ENCODE results near the gene DMD.

DMD gene

DNA sequence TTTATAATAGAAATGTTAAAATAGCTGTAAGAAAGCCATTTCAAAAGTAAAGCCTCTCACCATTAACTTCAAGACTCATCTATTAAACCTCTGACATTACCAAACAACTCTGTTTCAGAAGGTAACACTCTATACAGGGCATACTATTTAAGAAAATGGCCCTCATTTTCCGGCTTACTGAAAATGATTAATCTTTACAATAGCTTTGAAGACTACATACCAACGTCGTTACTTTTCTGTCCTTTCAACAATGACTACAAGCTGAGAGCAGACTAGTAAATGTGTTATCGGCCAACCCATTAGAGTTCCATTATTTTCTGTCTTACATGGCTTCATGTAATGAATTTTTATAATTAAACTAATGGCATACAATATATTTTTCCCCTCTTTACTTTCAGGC, 1545.9 kb downstream of the DMD start:
- Histone ChIP-seq H3K4me3 (ENCODE audit: low read length) (no peak overlapping the region), H3K36me3 (ENCODE audit: insufficient read depth, low read length) (no peaks in the 10 kb centered on the region), H3K27me3 (ENCODE audit: insufficient read depth, low read length) (no peaks in the 10 kb centered on the region), H3K4me1 (ENCODE audit: insufficient read depth, low read length) (peaks cover 5% of the 10 kb centered on the region), H2AFZ (ENCODE audit: low read depth, low read length) (no peak overlapping the region), H3K9me3 (ENCODE audit: low read length) (no peaks in the 10 kb centered on the region)

DNA sequence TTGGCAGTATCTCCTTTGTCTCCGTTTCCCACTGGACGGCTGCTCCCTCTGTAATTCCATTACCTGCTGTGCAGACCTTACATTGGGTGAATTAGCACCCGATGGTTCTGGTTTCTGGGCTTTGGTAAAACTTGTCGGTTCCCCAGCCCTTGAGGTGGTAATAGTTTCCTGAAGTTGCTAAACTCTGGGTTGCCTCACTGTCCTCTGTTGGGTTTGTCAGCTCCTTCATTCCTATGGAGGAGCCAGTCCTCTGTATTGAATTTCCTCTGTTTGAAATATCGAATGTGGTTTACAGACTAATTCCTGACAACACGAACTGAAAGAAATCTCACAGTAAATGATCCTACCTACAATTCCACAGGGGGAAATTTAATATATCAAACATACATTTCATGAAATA, 1548.2 kb downstream of the DMD start:
- no peaks in the 10 kb centered on the region for H3K36me3 ChIP-seq (ENCODE audit: insufficient read depth, low read length)
- no peaks in the 10 kb centered on the region for H3K9me3 ChIP-seq (ENCODE audit: low read length)
- peaks cover 7% of the 10 kb centered on the region for H3K4me1 ChIP-seq (ENCODE audit: insufficient read depth, low read length)
- no peaks in the 10 kb centered on the region for H3K27me3 ChIP-seq (ENCODE audit: insufficient read depth, low read length)
- no peak overlapping the region for H3K4me3 ChIP-seq (ENCODE audit: low read length)
- no peak overlapping the region for H2AFZ ChIP-seq (ENCODE audit: low read depth, low read length)

DNA sequence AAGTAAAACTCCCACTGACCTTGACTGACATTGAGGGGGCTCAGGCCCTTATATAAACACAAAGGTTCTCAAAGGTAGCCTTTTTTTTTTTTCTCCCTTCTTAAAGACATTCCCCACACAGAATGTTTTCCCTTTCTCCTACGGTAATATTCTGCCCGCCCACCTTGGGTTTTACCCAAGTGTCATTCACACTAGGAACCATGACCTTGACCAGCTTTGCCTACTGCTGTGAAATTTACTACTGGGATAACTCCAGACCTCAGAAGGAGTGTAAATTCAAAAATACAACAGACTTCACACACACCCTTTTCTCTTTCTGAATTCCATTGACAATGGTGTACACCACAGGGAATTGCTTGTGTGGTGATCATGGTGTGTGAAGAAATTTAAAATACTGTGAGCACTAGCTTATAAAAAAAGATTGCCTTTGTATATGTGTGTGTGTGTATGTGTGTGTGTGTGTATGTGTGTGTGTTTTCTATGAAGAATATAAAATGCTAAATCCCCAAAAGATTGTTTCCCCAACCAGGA, 1550.0 kb downstream of the DMD start:
- Histone ChIP-seq H3K36me3 (ENCODE audit: insufficient read depth, low read length) (no peaks in the 10 kb centered on the region), H3K9me3 (ENCODE audit: low read length) (no peaks in the 10 kb centered on the region), H3K4me3 (ENCODE audit: low read length) (no peak overlapping the region), H3K4me1 (ENCODE audit: insufficient read depth, low read length) (peaks cover 7% of the 10 kb centered on the region), H3K27me3 (ENCODE audit: insufficient read depth, low read length) (no peaks in the 10 kb centered on the region), H2AFZ (ENCODE audit: low read depth, low read length) (no peak overlapping the region)

DNA sequence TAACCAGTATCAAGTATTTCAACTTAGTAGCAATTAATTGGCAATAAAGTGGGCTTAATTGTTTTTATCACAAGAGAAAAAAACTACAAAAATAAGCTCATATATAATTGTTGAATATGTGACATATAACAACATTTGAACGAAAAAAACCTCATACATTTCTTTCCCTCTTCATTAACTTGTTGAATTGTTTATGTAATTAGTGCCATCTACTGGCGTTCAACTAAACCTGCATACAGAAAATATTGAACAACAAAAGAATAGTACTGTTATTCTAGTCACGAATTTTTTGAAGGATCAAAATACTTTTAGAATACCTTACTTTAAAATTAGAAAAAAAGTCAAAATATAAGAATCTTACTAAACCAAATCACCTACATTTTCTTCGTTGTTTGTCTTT, 1553.0 kb downstream of the DMD start:
- Histone ChIP-seq H3K9me3 (ENCODE audit: low read length) (no peaks in the 10 kb centered on the region), H3K27me3 (ENCODE audit: insufficient read depth, low read length) (no peaks in the 10 kb centered on the region), H2AFZ (ENCODE audit: low read depth, low read length) (no peak overlapping the region), H3K36me3 (ENCODE audit: insufficient read depth, low read length) (no peaks in the 10 kb centered on the region), H3K4me3 (ENCODE audit: low read length) (no peak overlapping the region), H3K4me1 (ENCODE audit: insufficient read depth, low read length) (peaks cover 7% of the 10 kb centered on the region)

DNA sequence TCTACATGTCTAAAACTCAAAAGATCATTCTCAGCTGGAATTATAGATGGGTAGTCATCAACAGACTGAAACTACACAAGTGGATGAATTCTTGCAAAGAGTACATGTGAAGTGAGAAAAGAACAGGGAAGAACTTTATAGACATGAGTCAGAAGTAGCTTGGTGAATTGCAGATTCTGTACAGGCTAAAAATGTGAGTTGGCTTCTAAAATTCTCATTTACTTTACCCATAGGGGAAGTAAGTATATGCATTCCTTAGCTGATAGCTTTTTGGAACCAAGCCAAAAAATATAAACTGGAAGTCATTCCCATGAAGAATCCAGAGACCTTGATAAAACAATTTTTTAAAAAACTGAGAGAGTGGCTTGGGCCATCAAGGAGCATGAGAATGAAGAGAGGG, 1555.3 kb downstream of the DMD start:
- Histone ChIP-seq H3K4me1 (ENCODE audit: insufficient read depth, low read length) (peaks cover 3% of the 10 kb centered on the region), H2AFZ (ENCODE audit: low read depth, low read length) (no peak overlapping the region), H3K9me3 (ENCODE audit: low read length) (no peaks in the 10 kb centered on the region), H3K27me3 (ENCODE audit: insufficient read depth, low read length) (no peaks in the 10 kb centered on the region), H3K36me3 (ENCODE audit: insufficient read depth, low read length) (no peaks in the 10 kb centered on the region), H3K4me3 (ENCODE audit: low read length) (no peak overlapping the region)

DNA sequence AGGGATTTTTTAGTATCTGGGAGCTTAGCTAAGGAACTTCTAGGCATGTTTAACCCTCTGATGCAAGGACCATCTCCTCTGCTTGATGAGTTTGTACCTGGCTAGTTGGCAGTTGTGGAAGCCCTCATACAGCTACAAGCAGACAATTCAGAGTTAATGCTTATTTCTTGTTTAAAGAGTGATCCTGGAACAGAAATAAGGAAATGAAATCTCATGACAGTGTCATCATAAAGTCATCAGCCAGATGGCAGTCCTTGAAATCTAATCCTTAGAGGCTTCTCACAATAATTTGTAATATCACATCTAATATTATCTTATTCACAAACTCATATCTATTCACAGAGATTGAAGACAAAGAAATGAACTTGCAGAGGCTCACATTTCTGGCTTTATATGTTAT, 1557.9 kb downstream of the DMD start:
- H3K4me3 ChIP-seq (ENCODE audit: low read length), result no peak overlapping the region
- H3K9me3 ChIP-seq (ENCODE audit: low read length), result no peaks in the 10 kb centered on the region
- H3K36me3 ChIP-seq (ENCODE audit: insufficient read depth, low read length), result no peaks in the 10 kb centered on the region
- no peaks in the 10 kb centered on the region for H3K27me3 ChIP-seq (ENCODE audit: insufficient read depth, low read length)
- no peak overlapping the region for H2AFZ ChIP-seq (ENCODE audit: low read depth, low read length)
- H3K4me1 ChIP-seq (ENCODE audit: insufficient read depth, low read length), result no peaks in the 10 kb centered on the region

DNA sequence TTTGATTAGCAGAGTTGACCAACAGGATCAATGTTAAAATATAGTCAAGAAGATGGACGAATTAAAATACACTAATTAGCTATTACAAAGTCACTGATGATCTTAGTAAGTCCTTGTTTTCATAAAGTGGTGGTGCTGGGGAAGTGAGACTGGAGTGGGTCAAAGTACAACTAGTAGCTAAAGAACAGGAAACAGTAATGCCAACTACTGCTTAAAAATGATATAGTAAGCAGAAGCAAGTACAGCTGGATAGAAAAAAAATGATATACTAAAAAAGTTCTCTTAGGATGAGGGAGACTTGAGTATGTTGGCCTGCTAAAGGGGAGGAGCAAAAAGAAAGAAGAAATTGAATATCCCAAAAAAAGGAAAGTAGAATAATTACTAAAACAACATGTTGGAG, 1558.7 kb downstream of the DMD start:
- Histone ChIP-seq H3K9me3 (ENCODE audit: low read length) (no peaks in the 10 kb centered on the region), H3K4me3 (ENCODE audit: low read length) (no peak overlapping the region), H2AFZ (ENCODE audit: low read depth, low read length) (no peak overlapping the region), H3K4me1 (ENCODE audit: insufficient read depth, low read length) (no peaks in the 10 kb centered on the region), H3K36me3 (ENCODE audit: insufficient read depth, low read length) (no peaks in the 10 kb centered on the region), H3K27me3 (ENCODE audit: insufficient read depth, low read length) (no peaks in the 10 kb centered on the region)

DNA sequence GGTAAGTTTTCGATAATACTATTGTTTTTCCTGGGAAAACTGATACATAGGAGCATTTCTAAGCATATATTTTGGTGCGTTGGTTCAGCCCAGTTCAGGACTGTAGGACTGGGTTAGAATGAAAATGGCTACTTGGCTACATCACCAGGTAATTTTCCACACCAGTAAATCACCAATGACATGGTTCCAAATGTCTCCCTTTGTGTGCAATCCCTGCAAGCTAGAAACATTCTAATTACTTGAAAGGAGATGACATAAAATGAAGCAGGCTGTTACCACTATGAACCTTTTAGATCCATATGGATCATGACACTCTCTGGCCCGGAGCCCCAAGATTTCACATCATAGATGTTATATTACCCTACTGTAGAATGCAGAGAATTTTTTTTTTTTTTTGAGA, 1562.1 kb downstream of the DMD start:
- Histone ChIP-seq H3K4me1 (ENCODE audit: insufficient read depth, low read length) (no peaks in the 10 kb centered on the region), H3K4me3 (ENCODE audit: low read length) (no peak overlapping the region), H2AFZ (ENCODE audit: low read depth, low read length) (no peak overlapping the region), H3K9me3 (ENCODE audit: low read length) (no peaks in the 10 kb centered on the region), H3K36me3 (ENCODE audit: insufficient read depth, low read length) (no peaks in the 10 kb centered on the region), H3K27me3 (ENCODE audit: insufficient read depth, low read length) (no peaks in the 10 kb centered on the region)

DNA sequence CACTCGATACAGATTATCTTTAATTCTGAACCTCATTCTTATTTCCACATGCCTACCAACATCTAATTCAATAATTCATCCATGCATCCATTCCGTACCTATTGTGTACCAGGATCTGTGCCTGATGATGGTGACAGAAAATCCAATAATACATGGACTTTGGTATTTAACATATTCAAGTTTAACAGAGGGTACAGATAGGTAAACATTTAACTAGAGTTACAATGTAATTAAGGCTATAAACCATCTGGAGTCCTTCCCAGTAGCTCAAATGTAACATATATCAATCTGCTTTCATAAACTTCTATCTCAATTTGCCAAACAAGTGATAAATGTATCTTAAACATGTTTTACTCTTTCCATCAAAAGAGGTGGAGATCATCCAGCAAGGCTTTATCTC, 1578.0 kb downstream of the DMD start:
- Histone ChIP-seq H3K4me3 (ENCODE audit: low read length) (no peak overlapping the region), H2AFZ (ENCODE audit: low read depth, low read length) (no peak overlapping the region), H3K27me3 (ENCODE audit: insufficient read depth, low read length) (no peaks in the 10 kb centered on the region), H3K9me3 (ENCODE audit: low read length) (no peaks in the 10 kb centered on the region), H3K36me3 (ENCODE audit: insufficient read depth, low read length) (no peaks in the 10 kb centered on the region), H3K4me1 (ENCODE audit: insufficient read depth, low read length) (no peaks in the 10 kb centered on the region)

DNA sequence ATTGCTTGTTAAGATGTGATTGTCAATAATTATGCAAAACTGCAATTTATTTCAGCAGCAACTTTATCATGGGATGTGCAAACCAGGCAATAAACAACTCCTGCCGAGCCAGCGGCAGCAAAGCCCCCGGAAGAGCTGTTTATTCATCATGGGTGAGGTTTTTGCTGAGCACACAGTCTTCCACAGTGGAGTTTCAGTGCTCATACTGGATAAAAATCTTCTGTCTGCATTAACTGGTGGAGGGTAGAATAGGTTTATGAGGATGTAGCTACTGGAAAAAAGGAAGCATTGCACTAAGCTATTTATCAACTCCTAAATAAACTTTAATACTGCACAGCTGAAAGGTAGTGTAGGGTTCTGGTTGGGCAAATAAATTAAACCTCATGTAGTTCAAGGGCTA, 1582.2 kb downstream of the DMD start:
- Histone ChIP-seq H3K9me3 (ENCODE audit: low read length) (no peaks in the 10 kb centered on the region), H3K27me3 (ENCODE audit: insufficient read depth, low read length) (no peaks in the 10 kb centered on the region), H3K4me1 (ENCODE audit: insufficient read depth, low read length) (peaks cover 3% of the 10 kb centered on the region), H3K36me3 (ENCODE audit: insufficient read depth, low read length) (no peaks in the 10 kb centered on the region), H2AFZ (ENCODE audit: low read depth, low read length) (no peak overlapping the region), H3K4me3 (ENCODE audit: low read length) (no peak overlapping the region)

DNA sequence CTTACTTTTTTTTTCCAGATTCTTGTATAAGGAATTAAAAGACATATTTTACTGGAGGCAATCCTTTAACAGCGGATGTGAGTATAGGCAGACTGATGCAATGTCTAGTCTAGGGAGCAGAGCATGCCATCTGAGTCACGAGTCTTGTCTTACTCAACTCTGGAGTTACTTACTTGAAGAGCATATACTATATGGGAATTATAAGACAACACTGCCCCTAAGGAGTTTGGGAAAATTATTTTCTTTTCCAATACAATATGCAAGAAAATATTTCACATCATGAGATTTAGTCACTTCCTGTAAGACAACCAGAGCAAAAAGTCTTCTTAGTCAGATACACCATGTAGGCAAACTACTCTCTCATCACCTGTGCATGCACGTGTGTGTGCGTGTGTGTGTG, 1602.2 kb downstream of the DMD start:
- H3K4me3 ChIP-seq (ENCODE audit: low read length), result no peak overlapping the region
- H3K27me3 ChIP-seq (ENCODE audit: insufficient read depth, low read length), result no peaks in the 10 kb centered on the region
- H3K4me1 ChIP-seq (ENCODE audit: insufficient read depth, low read length), result peaks cover 4% of the 10 kb centered on the region
- no peak overlapping the region for H2AFZ ChIP-seq (ENCODE audit: low read depth, low read length)
- H3K36me3 ChIP-seq (ENCODE audit: insufficient read depth, low read length), result no peaks in the 10 kb centered on the region
- no peaks in the 10 kb centered on the region for H3K9me3 ChIP-seq (ENCODE audit: low read length)

DNA sequence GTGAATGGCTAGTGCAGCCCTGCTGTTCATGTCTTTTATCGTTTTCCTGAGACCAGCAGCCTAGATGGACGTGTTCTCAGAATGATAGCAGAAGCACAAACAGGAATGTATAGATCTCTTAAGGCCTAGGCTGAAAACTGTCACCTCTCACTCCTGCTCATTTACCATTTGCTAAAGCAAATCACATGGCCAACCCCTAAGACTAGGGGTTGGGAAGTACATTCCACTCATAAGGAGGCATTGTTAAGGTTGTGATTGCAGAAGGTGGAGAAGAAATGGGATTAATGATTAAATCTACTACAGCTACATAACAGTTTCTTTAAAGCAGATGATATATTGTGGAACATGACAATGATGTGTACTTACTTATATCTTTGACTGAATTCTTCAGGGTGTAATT, 1602.7 kb downstream of the DMD start:
- Histone ChIP-seq H3K4me1 (ENCODE audit: insufficient read depth, low read length) (peaks cover 4% of the 10 kb centered on the region), H3K4me3 (ENCODE audit: low read length) (no peak overlapping the region), H3K9me3 (ENCODE audit: low read length) (no peaks in the 10 kb centered on the region), H3K27me3 (ENCODE audit: insufficient read depth, low read length) (no peaks in the 10 kb centered on the region), H3K36me3 (ENCODE audit: insufficient read depth, low read length) (no peaks in the 10 kb centered on the region), H2AFZ (ENCODE audit: low read depth, low read length) (no peak overlapping the region)

DNA sequence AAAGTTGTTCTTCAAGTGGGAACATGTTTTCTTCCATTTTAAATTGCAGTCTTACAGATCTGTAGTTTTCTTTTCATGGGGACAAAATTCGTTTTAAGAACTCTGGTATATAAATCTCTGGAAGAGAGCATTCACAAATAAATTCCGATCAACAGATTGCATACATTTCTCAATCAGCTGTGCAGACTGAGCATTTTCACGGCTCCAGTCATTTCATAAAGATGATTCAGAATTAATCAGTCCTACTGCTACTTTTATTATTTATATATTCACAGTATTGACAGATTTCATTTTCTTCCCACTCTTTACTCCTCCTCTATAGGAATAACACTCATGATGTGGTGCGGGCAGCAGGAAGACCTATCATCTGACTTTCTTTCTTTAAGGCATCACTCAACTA, 1604.6 kb downstream of the DMD start:
- H3K27me3 ChIP-seq (ENCODE audit: insufficient read depth, low read length), result no peaks in the 10 kb centered on the region
- no peak overlapping the region for H3K4me3 ChIP-seq (ENCODE audit: low read length)
- H3K36me3 ChIP-seq (ENCODE audit: insufficient read depth, low read length), result no peaks in the 10 kb centered on the region

DNA sequence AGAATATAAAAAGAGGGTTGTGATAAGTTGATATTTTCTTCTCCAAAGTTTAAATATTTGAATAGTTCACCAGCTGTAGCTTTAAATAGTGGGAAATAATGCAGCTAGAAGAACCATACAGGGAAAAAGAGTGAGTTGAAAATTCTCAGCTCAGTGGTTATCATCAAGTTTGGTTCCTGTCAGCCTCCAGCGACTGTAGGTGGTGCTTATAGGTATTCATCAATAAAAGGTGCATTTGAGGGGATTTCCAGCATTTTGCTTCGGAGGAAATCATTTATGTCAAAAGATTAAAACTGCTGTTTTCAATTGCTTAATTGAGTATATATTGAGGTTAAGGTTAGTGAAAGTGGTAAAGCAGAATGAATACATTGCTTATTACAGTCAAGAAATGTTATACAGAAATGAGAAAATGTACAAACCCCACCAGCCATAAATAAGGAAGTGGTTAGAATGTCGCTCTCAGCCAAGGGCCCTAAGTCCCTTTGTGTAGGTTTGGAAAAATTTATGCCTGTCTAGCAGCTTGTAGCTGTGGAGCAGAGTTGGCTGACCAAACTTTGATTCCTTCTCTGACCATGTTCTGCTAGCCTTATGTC, 1606.6 kb downstream of the DMD start:
- no peaks in the 10 kb centered on the region for H3K36me3 ChIP-seq (ENCODE audit: insufficient read depth, low read length)
- no peaks in the 10 kb centered on the region for H3K9me3 ChIP-seq (ENCODE audit: low read length)
- H2AFZ ChIP-seq (ENCODE audit: low read depth, low read length), result no peak overlapping the region
- H3K4me1 ChIP-seq (ENCODE audit: insufficient read depth, low read length), result no peaks in the 10 kb centered on the region
- H3K4me3 ChIP-seq (ENCODE audit: low read length), result no peak overlapping the region
- no peaks in the 10 kb centered on the region for H3K27me3 ChIP-seq (ENCODE audit: insufficient read depth, low read length)

More for the DNA sequence above, 1604.6 kb downstream of the DMD start:
- no peaks in the 10 kb centered on the region for H3K4me1 ChIP-seq (ENCODE audit: insufficient read depth, low read length)
- no peaks in the 10 kb centered on the region for H3K9me3 ChIP-seq (ENCODE audit: low read length)
- H2AFZ ChIP-seq (ENCODE audit: low read depth, low read length), result no peak overlapping the region
